Coronary artery (tissue), 2 donors: ENCODE results near the gene UBE2E2.

Source experiments
- DNase-seq: peaks from one replicate; pipeline ENCODE4 v3.0.0-alpha.2; 2017; ENCODE audit warnings: low spot score
- H3K27ac ChIP-seq, 2 donors: fragments of 200-600 bp; sonication (generic); one replicate each; pipeline ENCODE4 v1.5.1; 2016 to 2019
- H3K4me3 ChIP-seq: fragments of 200-600 bp; sonication (generic); 2 replicates; pipeline ENCODE4 v1.5.1; 2016; ENCODE audit warnings: mild to moderate bottlenecking, moderate library complexity
- CTCF ChIP-seq: fragments of 200-600 bp; sonication (generic); IDR thresholded peaks from one replicate; pipeline ENCODE4 v1.5.1; 2019; ENCODE audit warnings: antibody characterized with exemption

The UBE2E2 gene

GRCh38 chr3:23219117-23219516, 16.0 kb downstream of the UBE2E2 start:
- TF ChIP-seq CTCF: no peak
- Histone ChIP-seq H3K27ac (peak overlapping the region in 1 of 2 donors; percentile 6), H3K4me3 (peak overlapping the region; percentile 21)
- DNase-seq: no peak

- DNase-seq: no peak
Observed at GRCh38 chr3:23219552-23219951, 16.4 kb downstream of the UBE2E2 start.

GRCh38 chr3:23221136-23221535, 18.0 kb downstream of the UBE2E2 start:
- no peak for DNase-seq
- Histone ChIP-seq H3K4me3 (peak overlapping the region; percentile 20), H3K27ac (no peak overlapping the region)
- TF ChIP-seq CTCF: no peak

More at GRCh38 chr3:23219552-23219951, 16.4 kb downstream of the UBE2E2 start:
- Histone ChIP-seq H3K27ac (peak overlapping the region in 1 of 2 donors; percentile 6), H3K4me3 (no peak overlapping the region)
- no peak for TF ChIP-seq CTCF

- TF ChIP-seq CTCF: no peak
- no peak overlapping the region for H3K4me3 ChIP-seq
- no peak for DNase-seq
- H3K27ac ChIP-seq: no peak overlapping the region
Observed at GRCh38 chr3:23232016-23232415, 28.9 kb downstream of the UBE2E2 start.

GRCh38 chr3:23232854-23233253, 29.7 kb downstream of the UBE2E2 start:
- TF ChIP-seq CTCF: no peak
- Histone ChIP-seq H3K27ac (no peak overlapping the region), H3K4me3 (no peak overlapping the region)
- DNase-seq: no peak

- DNase-seq: no peak
- Histone ChIP-seq H3K27ac (no peak overlapping the region), H3K4me3 (no peak overlapping the region)
- no peak for TF ChIP-seq CTCF
Observed at GRCh38 chr3:23235264-23235663, 32.1 kb downstream of the UBE2E2 start.

GRCh38 chr3:23236890-23237289, 33.8 kb downstream of the UBE2E2 start:
- TF ChIP-seq CTCF: no peak
- no peak overlapping the region for H3K27ac ChIP-seq
- DNase-seq: no peak
- no peak overlapping the region for H3K4me3 ChIP-seq
